HTR-8/SVneo (cell line): ENCODE measurements around the gene FHIT.
A peak's percentile ranks its signal among the peaks of the same experiment; 100 is the strongest.

Source experiments
- DNase-seq: peaks from one replicate; pipeline ENCODE4 v3.0.0; 2011; ENCODE audit warnings: low spot score, mixed read lengths; ENCODE audit not compliant: insufficient read length
- FAIRE-seq: peaks from 2 replicates; lab custom pipeline; 2011; peaks lifted over from hg19 to GRCh38; lab: Jason Lieb, UNC

FHIT gene

DNA sequence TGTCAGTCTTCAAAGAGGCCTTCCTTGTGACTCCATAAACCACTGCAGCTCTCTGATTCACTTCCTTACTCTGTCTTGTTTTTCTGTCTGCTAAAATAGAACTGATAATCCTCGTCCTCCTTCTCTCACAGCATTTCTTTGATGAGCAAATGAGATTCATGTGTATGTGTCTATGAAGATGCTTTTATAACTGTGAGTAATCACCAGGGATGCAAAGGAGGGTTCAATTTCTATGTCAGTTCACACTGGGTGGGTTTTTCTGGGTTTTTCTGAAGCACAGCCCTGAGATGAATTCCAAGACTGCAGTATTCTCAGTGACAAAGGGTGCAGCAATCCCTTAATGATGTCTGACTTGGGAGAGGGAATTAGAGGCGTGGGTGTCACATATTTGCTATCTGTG, 1454.8 kb downstream of the FHIT start:
- DNase-seq (no peak), FAIRE-seq (no peak)

DNA sequence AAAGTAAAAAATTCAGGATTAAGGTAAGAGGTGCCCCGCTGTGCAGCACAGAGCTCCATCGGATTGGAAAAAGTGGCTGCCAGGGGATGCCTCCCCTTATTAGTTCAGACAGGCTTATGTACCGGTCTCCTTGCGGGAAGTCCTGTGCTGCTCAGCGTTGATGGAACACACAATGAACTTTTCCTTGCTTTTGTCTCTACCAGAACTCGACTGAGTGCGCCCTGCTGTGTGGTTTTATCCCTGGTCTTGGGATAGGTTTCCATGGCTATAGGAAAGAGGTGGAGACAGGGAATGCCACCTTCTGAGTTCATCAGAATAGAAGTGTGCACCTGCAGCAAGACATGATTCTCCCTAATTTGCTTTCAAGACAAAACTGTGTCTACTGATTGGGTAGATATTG, 1455.5 kb downstream of the FHIT start:
- DNase-seq = no peak
- FAIRE-seq = no peak

DNA sequence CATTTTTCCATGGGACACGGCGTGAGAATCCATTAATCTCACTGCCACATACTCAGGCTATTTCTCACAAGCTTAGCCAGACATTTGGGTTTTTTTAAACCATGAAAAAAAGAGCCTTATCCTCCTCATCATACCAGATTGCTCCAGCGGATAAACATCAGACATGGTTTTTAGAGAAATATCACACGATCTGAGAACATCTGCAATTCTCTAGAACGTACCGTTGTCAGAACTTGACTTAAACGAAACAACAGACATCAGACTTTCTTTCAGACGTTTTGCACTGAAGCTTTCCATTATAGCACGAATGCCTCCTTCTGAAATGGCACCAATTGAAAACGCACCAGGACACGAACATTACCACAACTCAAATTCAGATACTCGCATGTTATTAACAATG, 1457.3 kb downstream of the FHIT start:
- no peak for FAIRE-seq
- DNase-seq = no peak

DNA sequence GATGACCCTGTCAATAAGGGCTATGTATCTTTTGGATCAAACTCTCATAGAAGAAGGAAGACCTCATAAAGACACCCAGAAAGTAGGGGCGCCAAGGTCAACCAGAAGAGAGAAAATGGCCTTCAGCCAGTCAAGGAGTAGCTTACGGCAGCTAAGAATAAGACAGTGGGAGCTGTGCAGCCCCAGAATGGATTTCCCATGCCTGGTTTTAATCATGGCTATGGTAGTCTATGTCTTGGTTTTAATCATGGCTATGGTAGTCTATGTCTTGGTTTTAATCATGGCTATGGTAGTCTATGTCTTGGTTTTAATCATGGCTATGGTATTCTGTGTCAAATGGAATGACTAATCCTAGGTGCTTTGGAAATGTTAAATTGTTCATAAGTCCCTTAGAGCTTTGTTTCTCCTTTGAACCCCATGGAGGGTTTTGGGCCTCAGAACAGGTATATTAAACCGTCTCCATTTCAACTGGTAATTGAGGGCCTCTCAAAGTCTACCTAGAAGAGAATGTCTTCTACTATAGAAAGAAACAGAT, 1459.4 kb downstream of the FHIT start:
- FAIRE-seq = no peak
- DNase-seq = no peak

DNA sequence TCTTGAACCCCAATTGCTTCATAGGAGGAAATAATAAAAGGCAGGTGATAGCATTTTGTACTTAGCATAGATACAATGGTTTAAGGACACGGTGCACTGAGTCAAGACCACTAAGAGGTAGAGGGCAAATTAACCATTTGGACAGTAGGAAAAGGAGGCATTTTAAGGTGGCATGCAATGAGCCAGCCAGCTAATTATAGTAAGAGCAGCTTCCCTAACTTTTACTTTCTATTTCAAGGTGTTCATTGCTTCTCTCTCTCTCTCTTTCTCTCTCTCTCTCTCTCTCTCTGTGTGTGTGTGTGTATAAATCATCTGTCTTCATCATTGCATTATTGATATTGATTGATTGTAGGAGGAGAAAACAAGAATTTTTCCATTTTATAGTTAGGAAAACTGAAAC, 1461.0 kb downstream of the FHIT start:
- no peak for DNase-seq
- FAIRE-seq = no peak

GRCh38 chr3:59788801-59789200, 1462.5 kb downstream of the FHIT start:
- FAIRE-seq = no peak
- no peak for DNase-seq

DNA sequence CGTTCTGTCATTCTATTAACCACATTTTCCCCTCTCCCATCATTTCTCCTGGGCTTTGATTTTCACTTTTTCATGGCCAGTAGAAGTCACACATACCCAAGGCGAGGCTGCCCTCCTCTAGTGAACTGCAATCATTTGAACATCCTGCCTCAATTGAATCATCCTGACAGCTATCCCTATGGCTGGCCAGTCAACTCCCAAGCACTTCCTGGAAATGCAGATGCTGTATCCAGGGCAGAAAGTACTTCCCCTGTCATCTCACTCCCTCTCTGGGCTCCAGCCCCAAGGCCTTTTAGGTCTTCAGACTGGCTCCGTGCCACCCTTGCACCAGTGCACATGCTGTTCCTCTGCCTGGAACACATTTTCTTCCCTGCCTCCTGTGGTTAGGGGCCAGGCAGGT, 1463.1 kb downstream of the FHIT start:
- FAIRE-seq (peak; percentile 4), DNase-seq (no peak)

- DNase-seq = no peak
- no peak for FAIRE-seq
Observed at GRCh38 chr3:59786374-59786773, 1464.9 kb downstream of the FHIT start.

DNA sequence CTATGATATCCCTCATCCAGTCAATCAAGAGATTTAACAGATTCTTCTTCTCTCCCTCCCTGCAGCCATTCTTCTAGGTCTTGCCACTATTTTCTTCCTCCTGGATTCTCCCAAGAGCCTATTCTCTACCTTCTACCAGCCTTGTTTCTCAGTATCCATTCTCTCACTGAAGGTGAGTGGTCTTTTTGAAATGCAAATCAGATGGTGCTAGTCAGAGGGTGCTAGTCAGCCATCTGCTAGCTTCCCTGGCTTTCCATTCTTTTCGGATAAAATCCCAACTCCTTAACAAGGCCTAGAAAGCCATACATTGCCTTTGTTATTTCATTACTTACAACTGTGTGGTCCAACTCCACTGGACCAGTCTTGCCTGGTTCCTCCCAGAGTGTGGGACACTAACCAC, 1467.1 kb downstream of the FHIT start:
- no peak for DNase-seq
- no peak for FAIRE-seq

- no peak for FAIRE-seq
- no peak for DNase-seq
Observed at GRCh38 chr3:59783468-59783988, 1467.7 kb downstream of the FHIT start.

- FAIRE-seq (no peak), DNase-seq (no peak)
Observed at GRCh38 chr3:59782664-59783063, 1468.6 kb downstream of the FHIT start.

GRCh38 chr3:59780209-59780608, 1471.0 kb downstream of the FHIT start:
- DNase-seq (no peak), FAIRE-seq (no peak)

- no peak for FAIRE-seq
- no peak for DNase-seq
Observed at GRCh38 chr3:59779260-59779659, 1472.0 kb downstream of the FHIT start.

DNA sequence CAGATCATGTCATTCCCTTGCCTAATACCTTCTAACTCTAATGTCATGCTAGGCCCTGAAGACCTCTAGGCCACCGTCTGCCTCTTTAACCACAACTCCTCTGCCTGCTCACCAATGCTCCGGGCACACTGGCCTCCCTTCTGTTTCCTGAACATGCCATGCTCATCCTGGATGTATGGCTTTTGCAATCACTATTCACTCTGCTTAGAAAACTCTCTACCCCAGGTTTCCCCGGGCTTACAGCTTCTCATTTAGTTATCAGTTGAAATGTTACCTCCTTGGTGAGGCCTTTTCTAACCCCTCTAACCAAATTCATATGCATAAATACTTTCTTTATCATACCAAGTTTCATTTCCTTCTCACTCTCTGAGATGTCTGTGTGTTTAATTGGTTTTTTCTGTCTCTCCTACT, 1473.6 kb downstream of the FHIT start:
- FAIRE-seq = no peak

DNA sequence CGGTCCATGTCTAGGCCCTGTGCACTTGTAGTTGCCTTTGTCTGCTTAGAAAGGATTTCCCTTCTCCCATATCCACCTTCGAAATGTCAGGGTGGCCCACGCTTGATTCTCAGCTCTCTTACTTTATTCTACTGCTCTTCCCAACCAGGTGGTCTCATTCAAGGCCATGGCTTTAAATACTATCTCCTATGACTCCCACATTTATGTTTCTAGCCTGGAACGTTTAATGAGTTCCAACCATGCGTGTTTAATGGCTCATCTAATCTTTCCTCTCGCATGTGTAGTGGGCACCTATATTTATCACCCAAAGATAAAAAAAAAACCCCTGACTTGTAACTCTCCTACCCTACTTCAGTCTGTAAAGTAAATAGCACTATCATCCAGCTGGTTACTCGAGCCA, 1474.2 kb downstream of the FHIT start:
- no peak for FAIRE-seq
- DNase-seq = no peak

More for the DNA sequence above, 1473.6 kb downstream of the FHIT start:
- DNase-seq = no peak

DNA sequence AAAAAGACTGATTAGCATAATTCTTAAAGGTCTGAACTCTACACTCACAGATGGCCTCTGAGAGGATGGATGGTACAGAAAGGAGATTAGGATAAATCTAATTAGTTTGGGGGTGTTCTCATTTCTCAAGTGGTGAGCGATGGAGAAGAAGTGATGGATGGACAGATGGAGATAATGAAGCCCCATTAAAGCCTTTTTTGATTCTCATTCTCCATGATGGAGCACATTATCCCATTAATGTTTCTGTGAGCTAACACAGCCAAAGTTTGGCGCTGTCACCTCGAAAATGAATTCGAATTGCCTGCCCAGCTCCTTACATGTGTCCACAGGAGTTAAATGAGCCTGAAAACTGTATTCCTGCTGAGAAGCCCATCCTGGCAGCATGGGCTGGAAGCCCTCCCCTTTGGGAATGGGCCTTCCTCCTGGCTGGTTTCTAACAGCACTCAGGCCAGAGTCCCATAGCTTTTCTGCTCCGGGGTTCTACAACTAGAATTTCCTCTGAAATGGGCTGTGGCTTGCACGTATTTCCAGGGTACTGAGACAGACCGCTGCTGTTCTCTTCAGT, 1475.4 kb downstream of the FHIT start:
- DNase-seq (no peak), FAIRE-seq (no peak)

GRCh38 chr3:59775106-59775505, 1476.1 kb downstream of the FHIT start:
- DNase-seq = no peak
- FAIRE-seq = no peak

GRCh38 chr3:59774634-59775033, 1476.6 kb downstream of the FHIT start:
- DNase-seq (peak; percentile 10), FAIRE-seq (peak; percentile 4)

- no peak for DNase-seq
- FAIRE-seq = no peak
Observed at GRCh38 chr3:59774000-59774399, 1477.3 kb downstream of the FHIT start.

- FAIRE-seq = no peak
- no peak for DNase-seq
Observed at GRCh38 chr3:59772416-59773408, 1478.5 kb downstream of the FHIT start.

DNA sequence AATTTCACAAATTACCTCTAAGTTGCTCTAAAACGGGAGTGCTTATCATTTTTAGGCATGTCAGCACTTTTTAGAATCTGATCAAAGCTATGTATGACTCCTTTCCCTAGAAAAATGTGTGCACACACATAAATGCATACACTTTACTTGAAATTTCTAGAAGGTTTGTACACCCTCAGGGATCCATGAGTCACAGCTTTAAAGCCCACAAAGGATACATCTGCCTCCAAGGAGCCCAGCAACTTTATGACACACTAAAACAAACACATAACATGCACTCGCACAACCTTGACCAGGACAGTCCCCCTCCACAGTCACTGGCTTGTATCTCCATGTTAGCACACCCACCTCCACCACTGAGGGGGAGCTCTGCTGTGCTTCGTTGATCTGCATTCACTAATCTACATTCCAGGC, 1479.5 kb downstream of the FHIT start:
- peak; percentile 13 for DNase-seq
- peak; percentile 83 for FAIRE-seq
